ENCODE data around the gene SYNRG. TPM values are rescaled to one million over a fixed set of nuclear protein-coding genes. Genes with fewer than 3 reads are reported as not detected.

SYNRG gene
- total and polyA plus RNA-seq, 2 of the 13 experiments (the other 11 are each of a cell fraction or from before 2014, with no cell fraction given), result 7.3 to 8.7 TPM

DNA sequence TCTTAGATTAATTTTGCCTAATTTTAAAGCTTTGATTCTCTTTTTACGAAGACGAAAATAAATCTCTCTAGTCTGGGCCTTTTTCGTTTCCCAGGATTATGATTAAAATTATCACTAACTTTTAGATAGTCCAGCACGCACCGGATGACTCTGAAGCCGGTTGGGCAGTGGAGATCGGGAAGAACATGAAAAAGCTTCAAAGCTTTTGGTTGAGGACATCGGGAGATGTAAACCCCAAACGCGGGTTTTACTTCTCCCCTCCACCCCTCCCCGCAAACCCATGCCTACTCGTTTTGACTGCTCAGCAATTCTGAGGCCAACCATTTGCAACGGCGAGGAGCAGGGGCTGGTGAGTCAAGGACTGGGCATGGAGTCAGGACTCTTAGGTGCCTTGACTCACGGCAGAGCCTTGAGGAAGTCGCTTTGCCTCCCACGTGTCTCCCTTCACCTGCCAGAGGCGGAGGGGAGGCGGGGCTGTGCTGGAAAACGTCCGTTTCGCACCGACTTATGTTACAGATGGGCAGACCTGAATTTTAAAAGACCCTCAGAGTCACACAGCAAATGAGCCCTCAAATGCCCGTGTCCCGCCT, 120.5 kb downstream of the SYNRG start (continued):
- TF ChIP-seq YY1 (IDR thresholded peaks at IDR 0.05; ENCODE audit: insufficient read depth, insufficient replicate concordance, low read depth, low read length), result no peak
- TF ChIP-seq, protein P1, sequence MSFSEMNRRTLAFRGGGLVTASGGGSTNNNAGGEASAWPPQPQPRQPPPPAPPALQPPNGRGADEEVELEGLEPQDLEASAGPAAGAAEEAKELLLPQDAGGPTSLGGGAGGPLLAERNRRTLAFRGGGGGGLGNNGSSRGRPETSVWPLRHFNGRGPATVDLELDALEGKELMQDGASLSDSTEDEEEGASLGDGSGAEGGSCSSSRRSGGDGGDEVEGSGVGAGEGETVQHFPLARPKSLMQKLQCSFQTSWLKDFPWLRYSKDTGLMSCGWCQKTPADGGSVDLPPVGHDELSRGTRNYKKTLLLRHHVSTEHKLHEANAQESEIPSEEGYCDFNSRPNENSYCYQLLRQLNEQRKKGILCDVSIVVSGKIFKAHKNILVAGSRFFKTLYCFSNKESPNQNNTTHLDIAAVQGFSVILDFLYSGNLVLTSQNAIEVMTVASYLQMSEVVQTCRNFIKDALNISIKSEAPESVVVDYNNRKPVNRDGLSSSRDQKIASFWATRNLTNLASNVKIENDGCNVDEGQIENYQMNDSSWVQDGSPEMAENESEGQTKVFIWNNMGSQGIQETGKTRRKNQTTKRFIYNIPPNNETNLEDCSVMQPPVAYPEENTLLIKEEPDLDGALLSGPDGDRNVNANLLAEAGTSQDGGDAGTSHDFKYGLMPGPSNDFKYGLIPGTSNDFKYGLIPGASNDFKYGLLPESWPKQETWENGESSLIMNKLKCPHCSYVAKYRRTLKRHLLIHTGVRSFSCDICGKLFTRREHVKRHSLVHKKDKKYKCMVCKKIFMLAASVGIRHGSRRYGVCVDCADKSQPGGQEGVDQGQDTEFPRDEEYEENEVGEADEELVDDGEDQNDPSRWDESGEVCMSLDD (CRISPR knock-in tag; IDR thresholded peaks at IDR 0.05; ENCODE audit: borderline replicate concordance), result no peak
- TF ChIP-seq RARG (CRISPR knock-in tag; IDR thresholded peaks at IDR 0.05; ENCODE audit: low read depth), result 0 out of 2 replicates have a peak, but pooled peaks have one; percentile 61
- TF ChIP-seq NFKB2 (CRISPR knock-in tag; IDR thresholded peaks at IDR 0.05; ENCODE audit: borderline replicate concordance), result no peak
- TF ChIP-seq LCORL (IDR thresholded peaks at IDR 0.05), result no peak
- no peak for TF ChIP-seq LCORL (CRISPR knock-in tag; IDR thresholded peaks at IDR 0.05)
- TF ChIP-seq ZFP1 (CRISPR knock-in tag; IDR thresholded peaks at IDR 0.05), result no peak
- no peak; the same call in 1 of the 2 replicates for TF ChIP-seq ZSCAN5A (CRISPR knock-in tag; IDR thresholded peaks at IDR 0.05; ENCODE audit: borderline replicate concordance)
- TF ChIP-seq TMF1 (CRISPR knock-in tag; IDR thresholded peaks at IDR 0.05; ENCODE audit: low read depth), result no peak
- peak; percentile 86; the same call in 1 of the 2 replicates for TF ChIP-seq THAP8 (CRISPR knock-in tag; IDR thresholded peaks at IDR 0.05; ENCODE audit: borderline replicate concordance)
- TF ChIP-seq TBP (CRISPR knock-in tag; IDR thresholded peaks at IDR 0.05), result no peak
- TF ChIP-seq KDM4B (CRISPR knock-in tag; IDR thresholded peaks at IDR 0.05), result no peak
- TF ChIP-seq HNF1A (IDR thresholded peaks at IDR 0.05; ENCODE audit: low read depth), result no peak
- 0 out of 2 replicates have a peak, but pooled peaks have one; percentile 12 for TF ChIP-seq HNF1A (CRISPR knock-in tag; IDR thresholded peaks at IDR 0.05; ENCODE audit: borderline replicate concordance)
- no peak for TF ChIP-seq THAP11 (CRISPR knock-in tag; IDR thresholded peaks at IDR 0.05)
- no peak for TF ChIP-seq ZFYVE20 (CRISPR knock-in tag; IDR thresholded peaks at IDR 0.05; ENCODE audit: borderline replicate concordance, low read depth)
- peak; percentile 44; the same call in 1 of the 2 replicates for TF ChIP-seq POGZ (CRISPR knock-in tag; IDR thresholded peaks at IDR 0.05)
- no peak for TF ChIP-seq ZNF557 (CRISPR knock-in tag; IDR thresholded peaks at IDR 0.05)
- peak; percentile 62; the same call in 1 of the 2 replicates for TF ChIP-seq FOSL2 (CRISPR knock-in tag; IDR thresholded peaks at IDR 0.05)
- TF ChIP-seq NFYB (CRISPR knock-in tag; IDR thresholded peaks at IDR 0.05), result no peak
- no peak for TF ChIP-seq U2AF1 (optimal IDR thresholded peaks at IDR 0.05; ENCODE audit: low read depth, low read length)
- 0 out of 2 replicates have a peak, but pooled peaks have one; percentile 51 for TF ChIP-seq NAIF1 (CRISPR knock-in tag; IDR thresholded peaks at IDR 0.05; ENCODE audit: borderline replicate concordance)
- no peak; the same call in 1 of the 2 replicates for TF ChIP-seq KMT2B (CRISPR knock-in tag; IDR thresholded peaks at IDR 0.05)

Data from HepG2 (cell line).